Choroid plexus epithelial cell (primary cell): ENCODE data around the gene FRY.
A peak's percentile ranks its signal among the peaks of the same experiment; 100 is the strongest.
"Not testable (repeated sequence)": the region's sequence is repeated elsewhere in the genome, so short reads cannot be mapped to it uniquely, and the experiment has no call there.

Experiments
- DNase-seq: peaks from one replicate; pipeline ENCODE4 v3.0.0-alpha.2; 2010; ENCODE audit warnings: low read depth
- H3K4me3 ChIP-seq: 2 replicates; pipeline ENCODE4 v1.5.1; 2011; ENCODE audit warnings: low read depth, mild to moderate bottlenecking, control low read depth, low read length, moderate library complexity
- CTCF ChIP-seq: conservative IDR thresholded peaks from 2 replicates; pipeline ENCODE4 v1.5.1; 2011; ENCODE audit warnings: low read depth, mild to moderate bottlenecking, control low read depth, inconsistent platforms, low read length, moderate library complexity

Gene FRY

GRCh38 chr13:31996601-31997000 lies 35.0 kb upstream of the FRY start:
- TF ChIP-seq CTCF: peak; percentile 30
- peak; percentile 4 for DNase-seq
- H3K4me3 ChIP-seq: no peak overlapping the region

- H3K4me3 ChIP-seq: no peak overlapping the region
- DNase-seq: no peak
- TF ChIP-seq CTCF: no peak
Measured at GRCh38 chr13:31997641-31998040, 33.9 kb upstream of the FRY start.

GRCh38 chr13:31998131-31998530 lies 33.4 kb upstream of the FRY start:
- no peak overlapping the region for H3K4me3 ChIP-seq
- DNase-seq: no peak
- TF ChIP-seq CTCF: no peak

- H3K4me3 ChIP-seq: not testable (repeated sequence)
Measured at GRCh38 chr13:32000754-32001153, 30.8 kb upstream of the FRY start.

GRCh38 chr13:32001154-32001768 lies 30.3 kb upstream of the FRY start:
- no peak overlapping the region for H3K4me3 ChIP-seq
- TF ChIP-seq CTCF: peak; percentile 75
- DNase-seq: peak; percentile 73

More at GRCh38 chr13:32000754-32001153, 30.8 kb upstream of the FRY start:
- DNase-seq: not testable (repeated sequence)

GRCh38 chr13:32001769-32002168 lies 29.8 kb upstream of the FRY start:
- H3K4me3 ChIP-seq: no peak overlapping the region
- no peak for TF ChIP-seq CTCF
- DNase-seq: no peak

GRCh38 chr13:32002873-32003272 lies 28.7 kb upstream of the FRY start:
- TF ChIP-seq CTCF: no peak
- H3K4me3 ChIP-seq: no peak overlapping the region
- no peak for DNase-seq
